Loucy (cell line): ENCODE measurements around the gene PRMT1.

ENCODE experiments used
- H2AFZ ChIP-seq: fragments of 200-600 bp; sonication (generic); 2 replicates; pipeline ENCODE4 v1.6.0; 2016; ENCODE audit warnings: antibody characterized with exemption, mild to moderate bottlenecking, low read length, moderate library complexity
- H3F3A ChIP-seq: fragments of 200-600 bp; 2 replicates; pipeline ENCODE4 v1.6.0; 2016; ENCODE audit warnings: antibody characterized with exemption, low read depth, mild to moderate bottlenecking
- H3K27me3 ChIP-seq: fragments of 200-600 bp; sonication (generic); 2 replicates; pipeline ENCODE4 v1.6.1; 2014; ENCODE audit warnings: low read length, mild to moderate bottlenecking; ENCODE audit not compliant: insufficient read depth, poor library complexity, severe bottlenecking
- H3K36me3 ChIP-seq: fragments of 200-600 bp; sonication (generic); 2 replicates; pipeline ENCODE4 v1.6.1; 2016; ENCODE audit warnings: low read length; ENCODE audit not compliant: insufficient read depth
- H3K4me1 ChIP-seq: fragments of 200-600 bp; sonication (generic); 2 replicates; pipeline ENCODE4 v1.5.1; 2014; ENCODE audit warnings: low read length, mild to moderate bottlenecking; ENCODE audit not compliant: insufficient read depth, poor library complexity, severe bottlenecking
- H3K4me2 ChIP-seq: fragments of 200-600 bp; sonication (generic); 2 replicates; pipeline ENCODE4 v1.6.0; 2014; ENCODE audit warnings: antibody characterized with exemption, low read length, low read depth, mild to moderate bottlenecking; ENCODE audit not compliant: poor library complexity, severe bottlenecking
- H3K4me3 ChIP-seq: fragments of 200-600 bp; sonication (generic); 2 replicates; pipeline ENCODE4 v1.5.1; 2014; ENCODE audit warnings: low read length, mild to moderate bottlenecking, mixed read lengths; ENCODE audit not compliant: poor library complexity, severe bottlenecking
- H3K79me2 ChIP-seq: fragments of 200-600 bp; sonication (generic); 2 replicates; pipeline ENCODE4 v1.6.1; 2014; ENCODE audit warnings: low read length; ENCODE audit not compliant: insufficient read depth
- H3K9ac ChIP-seq: fragments of 200-600 bp; sonication (generic); 2 replicates; pipeline ENCODE4 v1.6.0; 2014; ENCODE audit warnings: mild to moderate bottlenecking, low read depth, low read length, moderate library complexity; ENCODE audit not compliant: poor library complexity, severe bottlenecking
- H3K9me2 ChIP-seq: fragments of 200-600 bp; sonication (generic); replicated peaks from 2 replicates; pipeline ENCODE4 v1.6.1; 2016; ENCODE audit warnings: low read depth, low read length, mixed read lengths
- H3K9me3 ChIP-seq: fragments of 200-600 bp; sonication (generic); 2 replicates; pipeline ENCODE4 v1.6.1; 2014; ENCODE audit warnings: mild to moderate bottlenecking, antibody characterized with exemption, low read length, low read depth; ENCODE audit not compliant: insufficient read depth
- H4K20me1 ChIP-seq: fragments of 200-600 bp; sonication (generic); 2 replicates; pipeline ENCODE4 v1.6.0; 2014; ENCODE audit warnings: antibody characterized with exemption, low read length, mild to moderate bottlenecking; ENCODE audit not compliant: insufficient read depth, poor library complexity, severe bottlenecking
- CTCF ChIP-seq: fragments of 200-600 bp; sonication (generic); conservative IDR thresholded peaks from 2 replicates; pipeline ENCODE4 v1.5.1; 2014; ENCODE audit warnings: mild to moderate bottlenecking, antibody characterized with exemption, low read length
- EZH2phosphoT487 ChIP-seq: fragments of 200-600 bp; IDR thresholded peaks from 2 replicates; pipeline ENCODE4 v1.6.1; 2018; ENCODE audit warnings: antibody characterized with exemption, mild to moderate bottlenecking, moderate library complexity, borderline replicate concordance

Gene PRMT1

GRCh38 chr19:49660338-49660961 is 16.6 kb upstream of the PRMT1 start:
- peaks cover 5% of the 10 kb centered on the region for H3K4me1 ChIP-seq
- H3K4me3 ChIP-seq = no peak overlapping the region
- no peak overlapping the region for H2AFZ ChIP-seq
- peaks cover 17% of the 10 kb centered on the region for H4K20me1 ChIP-seq
- no peaks in the 10 kb centered on the region for H3F3A ChIP-seq
- H3K79me2 ChIP-seq = peaks cover 29% of the 10 kb centered on the region
- TF ChIP-seq CTCF (no peak), EZH2phosphoT487 (no peak)
- no peaks in the 10 kb centered on the region for H3K27me3 ChIP-seq
- no peaks in the 10 kb centered on the region for H3K9me3 ChIP-seq
- no peaks in the 10 kb centered on the region for H3K9me2 ChIP-seq
- peaks cover 46% of the 10 kb centered on the region; the same call in 1 of the 2 replicates for H3K36me3 ChIP-seq
- no peak overlapping the region for H3K4me2 ChIP-seq
- no peak overlapping the region for H3K9ac ChIP-seq

- Histone ChIP-seq H2AFZ (no peak overlapping the region), H3K4me1 (peaks cover 14% of the 10 kb centered on the region), H3F3A (no peaks in the 10 kb centered on the region), H3K36me3 (peaks cover 37% of the 10 kb centered on the region; the same call in 1 of the 2 replicates), H3K4me3 (no peak overlapping the region), H3K9ac (no peak overlapping the region), H3K9me3 (no peaks in the 10 kb centered on the region), H3K79me2 (peaks cover 41% of the 10 kb centered on the region), H3K4me2 (no peak overlapping the region), H4K20me1 (peaks cover 17% of the 10 kb centered on the region), H3K27me3 (no peaks in the 10 kb centered on the region), H3K9me2 (no peaks in the 10 kb centered on the region)
- TF ChIP-seq EZH2phosphoT487 (no peak), CTCF (no peak)
Measured at GRCh38 chr19:49662011-49662410, 15.1 kb upstream of the PRMT1 start.

- peaks cover 42% of the 10 kb centered on the region for H3K79me2 ChIP-seq
- H3K4me1 ChIP-seq = peaks cover 21% of the 10 kb centered on the region
- H4K20me1 ChIP-seq = peaks cover 17% of the 10 kb centered on the region
- TF ChIP-seq EZH2phosphoT487 = no peak
- no peak for TF ChIP-seq CTCF
- no peak overlapping the region for H3K9ac ChIP-seq
- no peaks in the 10 kb centered on the region for H3K9me3 ChIP-seq
- H3K9me2 ChIP-seq = no peaks in the 10 kb centered on the region
- peak overlapping the region; percentile 97 for H3K4me3 ChIP-seq
- H3K4me2 ChIP-seq = peak overlapping the region; percentile 93
- H3F3A ChIP-seq = no peaks in the 10 kb centered on the region
- H2AFZ ChIP-seq = no peak overlapping the region
- no peaks in the 10 kb centered on the region for H3K27me3 ChIP-seq
- H3K36me3 ChIP-seq = peaks cover 34% of the 10 kb centered on the region; the same call in 1 of the 2 replicates
Measured at GRCh38 chr19:49663224-49663623, 13.8 kb upstream of the PRMT1 start.
